Epithelial cell of proximal tubule (primary cell): ENCODE measurements around the gene G2E3. TPM values are rescaled to one million over a fixed set of nuclear protein-coding genes. Genes with fewer than 3 reads are reported as not detected.

Experiments
- DNase-seq: peaks from one replicate; pipeline ENCODE4 v3.0.0-alpha.2; 2011; ENCODE audit warnings: low read depth
- H3K4me3 ChIP-seq: 2 replicates; pipeline ENCODE4 v1.5.1; 2011; ENCODE audit warnings: low read depth, mild to moderate bottlenecking, low read length
- total RNA-seq: library from RNA; depleted of rRNA; stranded (reverse); fragments of >200 nt; gene quantifications from 2 replicates; pipeline ENCODE4 v1.2.3, GENCODE V29; 2015
- TF ChIP-seq, protein P1 (sequence below): conservative IDR thresholded peaks from 2 replicates; pipeline ENCODE4 v1.5.1; 2012; ENCODE audit warnings: low read depth, mild to moderate bottlenecking, low read length

Gene G2E3
- total RNA-seq, 1 donor from 2014 or later = 20.0 TPM

- no peak for DNase-seq
- H3K4me3 ChIP-seq = no peak overlapping the region
- TF ChIP-seq, protein P1, sequence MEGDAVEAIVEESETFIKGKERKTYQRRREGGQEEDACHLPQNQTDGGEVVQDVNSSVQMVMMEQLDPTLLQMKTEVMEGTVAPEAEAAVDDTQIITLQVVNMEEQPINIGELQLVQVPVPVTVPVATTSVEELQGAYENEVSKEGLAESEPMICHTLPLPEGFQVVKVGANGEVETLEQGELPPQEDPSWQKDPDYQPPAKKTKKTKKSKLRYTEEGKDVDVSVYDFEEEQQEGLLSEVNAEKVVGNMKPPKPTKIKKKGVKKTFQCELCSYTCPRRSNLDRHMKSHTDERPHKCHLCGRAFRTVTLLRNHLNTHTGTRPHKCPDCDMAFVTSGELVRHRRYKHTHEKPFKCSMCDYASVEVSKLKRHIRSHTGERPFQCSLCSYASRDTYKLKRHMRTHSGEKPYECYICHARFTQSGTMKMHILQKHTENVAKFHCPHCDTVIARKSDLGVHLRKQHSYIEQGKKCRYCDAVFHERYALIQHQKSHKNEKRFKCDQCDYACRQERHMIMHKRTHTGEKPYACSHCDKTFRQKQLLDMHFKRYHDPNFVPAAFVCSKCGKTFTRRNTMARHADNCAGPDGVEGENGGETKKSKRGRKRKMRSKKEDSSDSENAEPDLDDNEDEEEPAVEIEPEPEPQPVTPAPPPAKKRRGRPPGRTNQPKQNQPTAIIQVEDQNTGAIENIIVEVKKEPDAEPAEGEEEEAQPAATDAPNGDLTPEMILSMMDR = no peak
Measured at GRCh38 chr14:30582376-30582775, 23.4 kb downstream of the G2E3 start.

- TF ChIP-seq, protein P1 = no peak
- DNase-seq = no peak
Measured at GRCh38 chr14:30584058-30584630, 25.2 kb downstream of the G2E3 start.

GRCh38 chr14:30585204-30585603 lies 26.2 kb downstream of the G2E3 start:
- TF ChIP-seq, protein P1 = no peak
- no peak overlapping the region for H3K4me3 ChIP-seq
- no peak for DNase-seq

More at GRCh38 chr14:30584058-30584630, 25.2 kb downstream of the G2E3 start:
- no peak overlapping the region for H3K4me3 ChIP-seq

DNA sequence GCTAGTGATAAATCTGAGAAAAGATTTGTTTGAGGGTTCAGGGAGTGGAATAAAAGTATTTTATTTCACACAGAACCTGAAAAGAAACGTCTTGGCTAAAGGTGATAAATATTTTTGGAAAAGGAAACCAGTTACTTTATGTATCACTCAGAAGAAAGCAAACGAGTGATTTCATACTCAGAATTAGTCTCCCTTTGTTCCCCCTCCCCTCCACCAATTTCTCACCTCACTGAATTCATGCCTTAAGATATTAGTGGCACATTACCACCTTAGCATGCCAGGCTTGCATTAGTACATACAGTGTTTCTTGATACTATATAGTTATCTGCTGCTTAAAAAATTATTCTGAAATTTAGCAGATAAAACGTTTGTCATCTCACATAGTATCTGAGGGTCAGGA lies 28.2 kb downstream of the G2E3 start:
- DNase-seq = no peak
- TF ChIP-seq, protein P1 = no peak
- H3K4me3 ChIP-seq = no peak overlapping the region

DNA sequence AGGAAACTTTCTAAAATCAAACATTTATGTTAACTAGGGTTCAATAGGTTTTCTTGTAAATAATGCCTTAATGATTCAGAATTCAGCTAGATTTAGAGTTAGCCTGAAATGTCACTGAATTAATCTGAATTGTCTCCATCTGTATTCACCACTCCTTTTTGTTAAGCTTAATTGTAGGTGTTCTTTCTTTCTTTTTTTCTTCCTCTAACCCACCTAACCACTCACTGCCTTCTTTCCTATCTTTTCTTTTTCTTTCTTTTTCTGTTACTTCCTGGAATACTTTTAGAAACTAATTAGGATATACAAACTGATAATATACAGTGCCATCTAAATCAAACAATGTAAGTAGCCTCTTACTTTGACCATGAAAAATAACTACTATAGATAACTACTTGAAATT lies 29.9 kb downstream of the G2E3 start:
- no peak overlapping the region for H3K4me3 ChIP-seq
- TF ChIP-seq, protein P1 = no peak
- DNase-seq = no peak

- H3K4me3 ChIP-seq = no peak overlapping the region
- no peak for DNase-seq
- TF ChIP-seq, protein P1 = no peak
Measured at GRCh38 chr14:30596935-30597334, 38.0 kb downstream of the G2E3 start.

DNA sequence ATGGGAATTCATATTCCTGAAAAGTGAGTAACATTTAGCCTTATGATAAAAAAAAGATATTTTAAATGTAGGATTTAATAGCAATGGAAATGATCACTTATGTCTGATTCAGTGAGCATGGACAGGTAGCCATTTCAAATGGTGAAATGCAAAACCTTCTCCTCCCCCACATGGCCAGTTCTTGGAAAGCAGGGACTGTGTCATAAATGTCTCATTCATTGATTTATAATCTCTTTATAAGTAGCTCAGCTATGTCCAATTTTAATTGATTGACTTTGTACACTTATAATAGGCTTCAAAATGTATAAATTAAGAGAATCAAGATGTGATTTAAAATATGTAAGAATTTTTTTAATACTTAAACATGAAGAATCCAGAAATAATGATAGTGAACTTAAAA lies 38.5 kb downstream of the G2E3 start:
- no peak for DNase-seq
- TF ChIP-seq, protein P1 = no peak
- no peak overlapping the region for H3K4me3 ChIP-seq
